ENCODE data around the gene BAHCC1.
A peak's percentile ranks its signal among the peaks of the same experiment; 100 is the strongest.

BAHCC1 gene

GRCh38 chr17:81456091-81456490 is 60.8 kb downstream of the BAHCC1 start:
- in situ Hi-C loops (cut with HindIII; ENCODE audit: low pct_ligation_motif_present, low sequenced_read_pairs) = no loop called here
- Histone ChIP-seq H3K36me3 (replicated peaks) (no peaks in the 10 kb centered on the region), H3K27ac (no peak overlapping the region), H3K27me3 (replicated peaks) (no peaks in the 10 kb centered on the region), H3K4me3 (ENCODE audit: low read depth, low read length) (no peak overlapping the region)
- TF ChIP-seq CTCF (IDR thresholded peaks at IDR 0.05; ENCODE audit: low read depth, low read length, missing control alignments) = no peak
- no peak for DNase-seq

- in situ Hi-C loops (cut with HindIII; ENCODE audit: low pct_ligation_motif_present, low sequenced_read_pairs) = no loop called here
- Histone ChIP-seq H3K27me3 (replicated peaks) (no peaks in the 10 kb centered on the region), H3K4me3 (ENCODE audit: low read depth, low read length) (no peak overlapping the region), H3K36me3 (replicated peaks) (no peaks in the 10 kb centered on the region), H3K27ac (no peak overlapping the region)
- TF ChIP-seq CTCF (IDR thresholded peaks at IDR 0.05; ENCODE audit: low read depth, low read length, missing control alignments) = no peak
- peak; percentile 21 for DNase-seq
These were observed 61.5 kb downstream of the BAHCC1 start for GRCh38 chr17:81456798-81457197.

GRCh38 chr17:81457401-81457800 is 62.1 kb downstream of the BAHCC1 start:
- DNase-seq = no peak
- Histone ChIP-seq H3K4me3 (ENCODE audit: low read depth, low read length) (no peak overlapping the region), H3K27ac (no peak overlapping the region), H3K36me3 (replicated peaks) (no peaks in the 10 kb centered on the region), H3K27me3 (replicated peaks) (no peaks in the 10 kb centered on the region)
- no peak for TF ChIP-seq CTCF (IDR thresholded peaks at IDR 0.05; ENCODE audit: low read depth, low read length, missing control alignments)
- in situ Hi-C loops (cut with HindIII; ENCODE audit: low pct_ligation_motif_present, low sequenced_read_pairs) = no loop called here

GRCh38 chr17:81457917-81458555 is 62.8 kb downstream of the BAHCC1 start:
- no peaks in the 10 kb centered on the region for H3K36me3 ChIP-seq (replicated peaks)
- no peak for DNase-seq

GRCh38 chr17:81458628-81459027 is 63.4 kb downstream of the BAHCC1 start:
- no peak overlapping the region for H3K27ac ChIP-seq
- in situ Hi-C loops (cut with HindIII; ENCODE audit: low pct_ligation_motif_present, low sequenced_read_pairs) = no loop called here

More at GRCh38 chr17:81457917-81458555, 62.8 kb downstream of the BAHCC1 start:
- no peak overlapping the region for H3K27ac ChIP-seq
- H3K27me3 ChIP-seq (replicated peaks) = no peaks in the 10 kb centered on the region
- in situ Hi-C loops (cut with HindIII; ENCODE audit: low pct_ligation_motif_present, low sequenced_read_pairs) = no loop called here
- no peak for TF ChIP-seq CTCF (IDR thresholded peaks at IDR 0.05; ENCODE audit: low read depth, low read length, missing control alignments)
- no peak overlapping the region for H3K4me3 ChIP-seq (ENCODE audit: low read depth, low read length)

More at GRCh38 chr17:81458628-81459027, 63.4 kb downstream of the BAHCC1 start:
- Histone ChIP-seq H3K27me3 (replicated peaks) (no peaks in the 10 kb centered on the region), H3K36me3 (replicated peaks) (no peaks in the 10 kb centered on the region), H3K4me3 (ENCODE audit: low read depth, low read length) (no peak overlapping the region)
- DNase-seq = no peak
- TF ChIP-seq CTCF (IDR thresholded peaks at IDR 0.05; ENCODE audit: low read depth, low read length, missing control alignments) = no peak
